ENCODE measurements around the gene ITIH5. TPM values are rescaled to one million over a fixed set of nuclear protein-coding genes. Genes with fewer than 3 reads are reported as not detected.
A peak's percentile ranks its signal among the peaks of the same experiment; 100 is the strongest.

ITIH5 gene
- total and polyA plus RNA-seq, 2 of the 13 experiments (the other 11 are each of a cell fraction or from before 2014, with no cell fraction given) = 4.7 to 8.9 TPM

- TF ChIP-seq MXD1 (CRISPR knock-in tag; IDR thresholded peaks at IDR 0.05) = no peak
- no peak for TF ChIP-seq FOXO1 (CRISPR knock-in tag; IDR thresholded peaks at IDR 0.05)
- TF ChIP-seq ZNF589 (CRISPR knock-in tag; conservative IDR thresholded peaks at IDR 0.05) = no peak
- no peak for TF ChIP-seq ZNF468 (CRISPR knock-in tag; IDR thresholded peaks at IDR 0.05)
- 0 out of 2 replicates have a peak, but pooled peaks have one; percentile 33 for TF ChIP-seq SALL2 (CRISPR knock-in tag; IDR thresholded peaks at IDR 0.05)
- TF ChIP-seq NFIB (CRISPR knock-in tag; IDR thresholded peaks at IDR 0.05; ENCODE audit: borderline replicate concordance) = no peak
- no peak for TF ChIP-seq HCFC1 (IDR thresholded peaks at IDR 0.05; ENCODE audit: low read depth, low read length)
- TF ChIP-seq SETDB1 (CRISPR knock-in tag; IDR thresholded peaks at IDR 0.05; ENCODE audit: borderline replicate concordance) = no peak
- TF ChIP-seq TFE3 (CRISPR knock-in tag; IDR thresholded peaks at IDR 0.05) = no peak
- 0 out of 2 replicates have a peak, but pooled peaks have one; percentile 38 for TF ChIP-seq ZNF746 (CRISPR knock-in tag; IDR thresholded peaks at IDR 0.05)
- no peak for TF ChIP-seq NONO (IDR thresholded peaks at IDR 0.05)
- TF ChIP-seq NONO (CRISPR knock-in tag; conservative IDR thresholded peaks at IDR 0.05) = 0 out of 2 replicates have a peak, but pooled peaks have one; percentile 18
- TF ChIP-seq BCL6 (CRISPR knock-in tag; IDR thresholded peaks at IDR 0.05) = peak; percentile 30
- 0 out of 2 replicates have a peak, but pooled peaks have one; percentile 25 for TF ChIP-seq HOXA5 (CRISPR knock-in tag; IDR thresholded peaks at IDR 0.05)
- no peak for TF ChIP-seq ZNF335 (CRISPR knock-in tag; IDR thresholded peaks at IDR 0.05)
- TF ChIP-seq PRMT3 (CRISPR knock-in tag; IDR thresholded peaks at IDR 0.05; ENCODE audit: borderline replicate concordance, low read depth) = no peak
- TF ChIP-seq HNRNPL (IDR thresholded peaks at IDR 0.05; ENCODE audit: low read depth, low read length) = peak; percentile 62; the same call in 1 of the 2 replicates
- no peak for TF ChIP-seq ZNF75D (CRISPR knock-in tag; IDR thresholded peaks at IDR 0.05; ENCODE audit: borderline replicate concordance)
- TF ChIP-seq ZNF24 (IDR thresholded peaks at IDR 0.05) = no peak
- TF ChIP-seq FOXP1 (IDR thresholded peaks at IDR 0.05) = no peak
- no peak for TF ChIP-seq FOXP1 (CRISPR knock-in tag; IDR thresholded peaks at IDR 0.05)
- 0 out of 4 replicates have a peak, but pooled peaks of 1 of the 2 experiments have one; percentile 40 for TF ChIP-seq KLF16 (CRISPR knock-in tag; IDR thresholded peaks at IDR 0.05)
- TF ChIP-seq SMAD1 (CRISPR knock-in tag; IDR thresholded peaks at IDR 0.05; ENCODE audit: borderline replicate concordance, low read depth) = no peak
- no peak for TF ChIP-seq ZNF7 (CRISPR knock-in tag; IDR thresholded peaks at IDR 0.05)
- TF ChIP-seq MAX (IDR thresholded peaks at IDR 0.05) = peak; percentile 55
- no peak for TF ChIP-seq PTBP1 (IDR thresholded peaks at IDR 0.05; ENCODE audit: low read depth, low read length, poor library complexity, severe bottlenecking)
- 0 out of 2 replicates have a peak, but pooled peaks have one; percentile 33 for TF ChIP-seq MEIS2 (CRISPR knock-in tag; IDR thresholded peaks at IDR 0.05)
- TF ChIP-seq FUBP1 (CRISPR knock-in tag; IDR thresholded peaks at IDR 0.05; ENCODE audit: borderline replicate concordance) = no peak
- TF ChIP-seq ZNF570 (CRISPR knock-in tag; IDR thresholded peaks at IDR 0.05; ENCODE audit: borderline replicate concordance) = no peak
Observed at GRCh38 chr10:7532723-7533498, 133.9 kb downstream of the ITIH5 start (continued).
